Spleen (tissue), 11 donors: ENCODE data around the gene DEUP1. TPM values are rescaled to one million over a fixed set of nuclear protein-coding genes. Genes with fewer than 3 reads are reported as not detected.

Experiments used
- DNase-seq: peaks from one replicate; pipeline ENCODE4 v3.0.0-alpha.2; 2020
- H3K27ac ChIP-seq, 8 donors: fragments of 200-600 bp; sonication (generic) in 7 of 8; 1 replicate in 4 of 8; 2 replicates in 4 of 8; pipeline versions ENCODE4 v1.5.0 to v1.8.0; 2016 to 2021; ENCODE audit warnings: inconsistent platforms in 4 of 8, mild to moderate bottlenecking in 4 of 8, moderate library complexity in 1 of 8
- H3K27me3 ChIP-seq, 7 donors: fragments of 200-600 bp; sonication (generic) in 6 of 7; replicated peaks in 1 of 7; 1 replicate in 4 of 7; 2 replicates in 3 of 7; pipeline versions ENCODE4 v1.5.0 to v1.8.0; 2016 to 2021; ENCODE audit warnings: inconsistent platforms in 3 of 7, mild to moderate bottlenecking in 1 of 7
- H3K36me3 ChIP-seq, 6 donors: fragments of 200-600 bp; sonication (generic) in 5 of 6; 1 replicate in 4 of 6; 2 replicates in 2 of 6; pipeline versions ENCODE4 v1.5.0 to v1.8.0; 2016 to 2021; ENCODE audit warnings: inconsistent platforms in 2 of 6
- H3K4me1 ChIP-seq, 6 donors: fragments of 200-600 bp; sonication (generic) in 5 of 6; 1 replicate in 3 of 6; 2 replicates in 3 of 6; pipeline versions ENCODE4 v1.5.0 to v1.8.0; 2016 to 2021; ENCODE audit warnings: inconsistent platforms in 3 of 6
- H3K4me3 ChIP-seq, 8 donors: fragments of 200-600 bp; sonication (generic) in 7 of 8; 1 replicate in 4 of 8; 2 replicates in 4 of 8; pipeline versions ENCODE4 v1.5.0 to v1.8.0; 2016 to 2021; ENCODE audit warnings: inconsistent platforms in 4 of 8, mild to moderate bottlenecking in 4 of 8, moderate library complexity in 2 of 8
- H3K9me3 ChIP-seq, 8 donors: fragments of 200-600 bp; sonication (generic) in 7 of 8; 1 replicate in 4 of 8; 2 replicates in 4 of 8; pipeline versions ENCODE4 v1.5.0 to v1.8.0; 2016 to 2021; ENCODE audit warnings: inconsistent platforms in 4 of 8
- CTCF ChIP-seq, 11 experiments: fragments of 200-600 bp in 7 of 11; fragments of 450-650 bp in 4 of 11; sonication (generic) in 4 of 11; IDR thresholded peaks in 8 of 11; conservative IDR thresholded peaks in 3 of 11; 1 replicate in 7 of 11; 2 replicates in 4 of 11; pipeline versions ENCODE4 v1.4.0 to v1.8.0; 2016 to 2021; ENCODE audit warnings: antibody characterized with exemption in 11 of 11, inconsistent platforms in 4 of 11, mild to moderate bottlenecking in 1 of 11
- POLR2A ChIP-seq, 3 donors: fragments of 450-650 bp; IDR thresholded peaks; one replicate each; pipeline ENCODE4 v1.5.1; 2017; ENCODE audit warnings: antibody characterized with exemption in 3 of 3, mild to moderate bottlenecking in 1 of 3
- POLR2AphosphoS5 ChIP-seq, 3 donors: sonication (generic); formaldehyde crosslinking; IDR thresholded peaks; one replicate each; pipeline ENCODE4 v1.5.1; 2017; ENCODE audit warnings: antibody characterized with exemption in 3 of 3
- WGBS, 5 donors: extraction: QIAGEN DNeasy Blood & Tissue Kit in 3 of 5; methylation state at CpG; one replicate each; pipeline versions ENCODE4 v1.1.5 to v1.1.7; 2013 to 2018; 5-methylcytosine and 5-hydroxymethylcytosine counted together
- intact Hi-C: fragments of 100-400 bp; cut with DNase I; formaldehyde crosslinking; loops from one replicate; pipeline ENCODE4 v1.15.0; 2023; ENCODE audit warnings: low total_unique reads
- polyA plus RNA-seq, 3 donors: library from polyadenylated mRNA; stranded (reverse); fragments of 200-250 nt; gene quantifications; one replicate each; pipeline ENCODE4 v1.2.1, GENCODE V29; 2013
- total RNA-seq, 7 donors: library from RNA; depleted of rRNA in 3 of 7; stranded (reverse); fragments of >200 nt in 3 of 7; fragmentation: NEBNext Ultra II Directional in 4 of 7; extraction: Animal tissue kit (Norgen Biotek cat#: 25700) in 4 of 7; gene quantifications; one replicate each; pipeline versions ENCODE4 v1.1.0 to v1.2.1, GENCODE V29; 2016 to 2021
- donor health status: healthy with polysubstance abuse.
- donor health status: DM: no; HTN: no; CAD: no; lungs with moderate emphysema.
- donor health status: DM: no; HTN: no; CAD: no.
- donor health status: Bipolar disorder and iron deficiency.
- donor health status: healthy.
- donor health status: DM: no; HTN: no; CAD: no.
- donor health status: DM: yes; HTN: yes; CAD: no.

DEUP1 gene
- total and polyA plus RNA-seq, 10 donors = 0.03 TPM; not detected in 9

- Histone ChIP-seq H3K27ac (no peak overlapping the region), H3K4me1 (no peaks in the 10 kb centered on the region), H3K9me3 (peaks cover 0 to 8% (median 0%) of the 10 kb centered on the region in 8 donors), H3K4me3 (no peak overlapping the region), H3K36me3 (no peaks in the 10 kb centered on the region), H3K27me3 (no peaks in the 10 kb centered on the region)
- TF ChIP-seq POLR2A (IDR thresholded peaks at IDR 0.05) (no peak), POLR2AphosphoS5 (IDR thresholded peaks at IDR 0.05) (no peak), CTCF (IDR thresholded peaks at IDR 0.05 in 8 of 11, conservative IDR thresholded peaks at IDR 0.05 in 3 of 11) (no peak)
- 66 to 83% (median 82%) methylated on average over 2 of the region's 2 CpGs for WGBS, 5 donors
- intact Hi-C loops = no loop called here
- DNase-seq = no peak
Observed at GRCh38 chr11:93370260-93370659, 39.7 kb downstream of the DEUP1 start.

DNA sequence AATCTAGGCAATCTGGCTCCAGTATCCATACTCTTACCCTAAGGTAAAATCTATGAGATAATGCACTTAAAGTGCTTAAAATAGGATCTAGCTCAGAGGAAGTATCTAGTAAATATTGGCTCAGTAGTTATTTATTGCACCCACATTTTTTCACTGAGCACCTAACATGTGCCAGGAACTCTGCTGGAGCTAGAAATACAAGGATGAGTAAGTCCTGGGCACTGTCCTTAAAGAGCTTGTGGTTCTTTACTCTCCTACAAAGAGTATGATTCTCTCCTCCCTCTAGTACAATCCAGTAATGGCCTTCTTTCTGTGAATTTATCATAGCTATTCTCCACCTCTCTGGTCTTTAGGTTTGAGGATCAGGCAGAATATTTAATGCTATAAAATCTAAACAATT is 59.2 kb downstream of the DEUP1 start:
- Histone ChIP-seq H3K36me3 (no peaks in the 10 kb centered on the region), H3K27ac (no peak overlapping the region), H3K4me3 (no peak overlapping the region), H3K27me3 (no peaks in the 10 kb centered on the region), H3K4me1 (no peaks in the 10 kb centered on the region), H3K9me3 (no peaks in the 10 kb centered on the region)
- no peak for TF ChIP-seq POLR2AphosphoS5 (IDR thresholded peaks at IDR 0.05)
- TF ChIP-seq POLR2A (IDR thresholded peaks at IDR 0.05) = no peak
- TF ChIP-seq CTCF (IDR thresholded peaks at IDR 0.05 in 8 of 11, conservative IDR thresholded peaks at IDR 0.05 in 3 of 11) = no peak
- intact Hi-C loops = no loop called here
- no peak for DNase-seq

DNA sequence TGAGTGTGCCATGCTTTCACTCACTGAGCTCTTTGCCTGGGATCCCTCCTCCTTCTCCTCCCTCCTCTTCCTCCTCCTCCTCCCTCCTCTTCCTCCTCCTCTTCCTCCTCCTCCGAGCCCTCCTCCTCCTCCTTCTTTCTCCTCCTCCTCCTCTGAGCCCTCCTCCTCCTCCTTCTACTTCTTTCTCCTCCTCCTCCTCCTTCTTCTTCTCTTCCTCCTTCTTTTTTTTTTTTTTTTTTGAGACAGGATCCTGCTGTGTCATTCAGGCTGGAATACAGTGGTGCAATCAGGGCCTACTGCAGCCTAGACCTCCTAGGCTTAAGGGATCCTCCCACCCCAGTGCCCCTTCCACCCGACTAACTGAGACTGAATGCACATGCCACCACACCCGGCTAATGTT is 62.3 kb downstream of the DEUP1 start:
- intact Hi-C loops = no loop called here
- Histone ChIP-seq H3K27me3 (no peaks in the 10 kb centered on the region), H3K4me3 (no peak overlapping the region), H3K36me3 (no peaks in the 10 kb centered on the region), H3K27ac (no peak overlapping the region), H3K9me3 (no peaks in the 10 kb centered on the region), H3K4me1 (no peaks in the 10 kb centered on the region)
- no peak for DNase-seq
- 54 to 84% (median 67%) methylated on average over 3 of the region's 3 CpGs for WGBS, 5 donors
- no peak for TF ChIP-seq POLR2AphosphoS5 (IDR thresholded peaks at IDR 0.05)
- TF ChIP-seq CTCF (IDR thresholded peaks at IDR 0.05 in 8 of 11, conservative IDR thresholded peaks at IDR 0.05 in 3 of 11) = no peak
- no peak for TF ChIP-seq POLR2A (IDR thresholded peaks at IDR 0.05)

DNA sequence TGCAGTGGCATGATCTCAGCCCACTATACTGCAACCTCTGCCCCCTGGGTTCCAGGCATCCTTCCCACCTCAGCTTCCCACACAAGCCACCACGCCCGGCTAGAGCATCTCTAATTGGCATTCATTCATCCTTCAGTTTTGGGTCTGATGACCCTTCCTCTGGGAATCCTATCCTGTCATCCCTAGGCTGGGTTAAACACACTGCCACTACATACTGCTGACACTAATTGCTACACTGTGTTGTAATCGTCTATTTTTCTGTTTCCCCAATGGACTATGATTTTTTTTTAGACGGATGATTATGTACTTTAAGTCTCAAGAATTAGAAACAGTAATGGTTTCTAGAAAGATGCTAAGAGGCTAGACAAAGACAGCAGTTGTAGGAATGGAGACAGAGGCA is 62.8 kb downstream of the DEUP1 start:
- intact Hi-C loops = no loop called here
- Histone ChIP-seq H3K27me3 (no peaks in the 10 kb centered on the region), H3K9me3 (no peaks in the 10 kb centered on the region), H3K27ac (no peak overlapping the region), H3K4me3 (no peak overlapping the region), H3K36me3 (no peaks in the 10 kb centered on the region), H3K4me1 (no peaks in the 10 kb centered on the region)
- TF ChIP-seq CTCF (IDR thresholded peaks at IDR 0.05 in 8 of 11, conservative IDR thresholded peaks at IDR 0.05 in 3 of 11) (no peak), POLR2AphosphoS5 (IDR thresholded peaks at IDR 0.05) (no peak), POLR2A (IDR thresholded peaks at IDR 0.05) (no peak)
- no peak for DNase-seq
- WGBS, 5 donors = 41 to 79% (median 47%) methylated on average over 4 of the region's 4 CpGs
